SK-N-SH treated with all-trans-retinoic acid at 6 μM for 48 hours (cell line): ENCODE data around the gene TRIM47.
"Not testable (repeated sequence)": the region's sequence is repeated elsewhere in the genome, so short reads cannot be mapped to it uniquely, and the experiment has no call there.

Experiments used
- ISL1 ChIP-seq: fragments of 250-450 bp; sonication (Bioruptor Pico); IDR thresholded peaks from 2 replicates; pipeline ENCODE4 v2.1.2; 2022; ENCODE audit warnings: mild to moderate bottlenecking, moderate library complexity
- OSR1 ChIP-seq: fragments of 250-450 bp; sonication (Bioruptor Pico); IDR thresholded peaks from 2 replicates; pipeline ENCODE4 v1.8.0; 2022; ENCODE audit warnings: moderate library complexity, mild to moderate bottlenecking, inconsistent platforms
- SNAI2 ChIP-seq: fragments of 250-450 bp; sonication (Bioruptor Pico); IDR thresholded peaks from 2 replicates; pipeline ENCODE4 v1.5.0; 2020; ENCODE audit warnings: mild to moderate bottlenecking, moderate library complexity
- TCF4 ChIP-seq: fragments of 250-450 bp; sonication (Bioruptor Pico); IDR thresholded peaks from 2 replicates; pipeline ENCODE4 v1.8.0; 2021; ENCODE audit warnings: mild to moderate bottlenecking, moderate library complexity, borderline replicate concordance
- ZFP3 ChIP-seq: fragments of 250-450 bp; sonication (Bioruptor Pico); IDR thresholded peaks from 2 replicates; pipeline ENCODE4 v1.5.0; 2020; ENCODE audit warnings: mild to moderate bottlenecking, moderate library complexity
- ZNF70 ChIP-seq: fragments of 450-650 bp; formaldehyde crosslinking; IDR thresholded peaks from 2 replicates; pipeline ENCODE4 v1.5.0; 2020; ENCODE audit warnings: mild to moderate bottlenecking, moderate library complexity
- TF ChIP-seq, protein P1 (sequence below): fragments of 250-450 bp; sonication (Bioruptor Pico); IDR thresholded peaks from 2 replicates; pipeline ENCODE4 v1.5.0; 2020; ENCODE audit warnings: mild to moderate bottlenecking, moderate library complexity
- TF ChIP-seq, protein P2 (sequence below): fragments of 250-450 bp; sonication (Bioruptor Pico); IDR thresholded peaks from 2 replicates; pipeline ENCODE4 v1.8.0; 2020; ENCODE audit warnings: mild to moderate bottlenecking, moderate library complexity, borderline replicate concordance
- TF ChIP-seq, protein P3 (sequence below): fragments of 250-450 bp; sonication (Bioruptor Pico); IDR thresholded peaks from 2 replicates; pipeline ENCODE4 v1.5.1; 2021; ENCODE audit warnings: mild to moderate bottlenecking, moderate library complexity

DNA sequence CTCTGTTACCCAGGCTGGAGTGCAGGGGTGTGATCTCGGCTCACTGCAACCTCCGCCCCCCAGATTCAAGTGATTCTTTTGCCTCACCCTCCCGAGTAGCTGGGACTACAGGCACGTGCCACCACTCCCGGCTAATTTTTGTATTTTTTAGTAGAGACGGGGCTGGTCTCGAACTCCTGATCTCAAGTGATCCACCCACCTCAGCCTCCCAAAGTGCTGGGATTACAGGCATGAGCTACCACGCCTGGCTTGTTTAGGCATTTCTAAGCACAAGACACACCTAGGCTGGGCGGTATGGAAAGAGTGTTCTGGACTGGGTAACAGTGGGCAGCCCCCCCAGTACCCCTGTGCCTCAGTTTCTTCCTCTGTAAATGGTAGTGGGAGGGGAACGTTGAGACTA is 8.2 kb downstream of the TRIM47 start:
- TF ChIP-seq SNAI2; OSR1 (CRISPR knock-in tag); ZFP3 (CRISPR knock-in tag); TCF4 (CRISPR knock-in tag); ISL1 (CRISPR knock-in tag); ZNF70 (CRISPR knock-in tag): not testable (repeated sequence)
- TF ChIP-seq, protein P1, sequence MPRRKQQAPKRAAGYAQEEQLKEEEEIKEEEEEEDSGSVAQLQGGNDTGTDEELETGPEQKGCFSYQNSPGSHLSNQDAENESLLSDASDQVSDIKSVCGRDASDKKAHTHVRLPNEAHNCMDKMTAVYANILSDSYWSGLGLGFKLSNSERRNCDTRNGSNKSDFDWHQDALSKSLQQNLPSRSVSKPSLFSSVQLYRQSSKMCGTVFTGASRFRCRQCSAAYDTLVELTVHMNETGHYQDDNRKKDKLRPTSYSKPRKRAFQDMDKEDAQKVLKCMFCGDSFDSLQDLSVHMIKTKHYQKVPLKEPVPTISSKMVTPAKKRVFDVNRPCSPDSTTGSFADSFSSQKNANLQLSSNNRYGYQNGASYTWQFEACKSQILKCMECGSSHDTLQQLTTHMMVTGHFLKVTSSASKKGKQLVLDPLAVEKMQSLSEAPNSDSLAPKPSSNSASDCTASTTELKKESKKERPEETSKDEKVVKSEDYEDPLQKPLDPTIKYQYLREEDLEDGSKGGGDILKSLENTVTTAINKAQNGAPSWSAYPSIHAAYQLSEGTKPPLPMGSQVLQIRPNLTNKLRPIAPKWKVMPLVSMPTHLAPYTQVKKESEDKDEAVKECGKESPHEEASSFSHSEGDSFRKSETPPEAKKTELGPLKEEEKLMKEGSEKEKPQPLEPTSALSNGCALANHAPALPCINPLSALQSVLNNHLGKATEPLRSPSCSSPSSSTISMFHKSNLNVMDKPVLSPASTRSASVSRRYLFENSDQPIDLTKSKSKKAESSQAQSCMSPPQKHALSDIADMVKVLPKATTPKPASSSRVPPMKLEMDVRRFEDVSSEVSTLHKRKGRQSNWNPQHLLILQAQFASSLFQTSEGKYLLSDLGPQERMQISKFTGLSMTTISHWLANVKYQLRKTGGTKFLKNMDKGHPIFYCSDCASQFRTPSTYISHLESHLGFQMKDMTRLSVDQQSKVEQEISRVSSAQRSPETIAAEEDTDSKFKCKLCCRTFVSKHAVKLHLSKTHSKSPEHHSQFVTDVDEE (CRISPR knock-in tag), result not testable (repeated sequence)
- TF ChIP-seq, protein P2, sequence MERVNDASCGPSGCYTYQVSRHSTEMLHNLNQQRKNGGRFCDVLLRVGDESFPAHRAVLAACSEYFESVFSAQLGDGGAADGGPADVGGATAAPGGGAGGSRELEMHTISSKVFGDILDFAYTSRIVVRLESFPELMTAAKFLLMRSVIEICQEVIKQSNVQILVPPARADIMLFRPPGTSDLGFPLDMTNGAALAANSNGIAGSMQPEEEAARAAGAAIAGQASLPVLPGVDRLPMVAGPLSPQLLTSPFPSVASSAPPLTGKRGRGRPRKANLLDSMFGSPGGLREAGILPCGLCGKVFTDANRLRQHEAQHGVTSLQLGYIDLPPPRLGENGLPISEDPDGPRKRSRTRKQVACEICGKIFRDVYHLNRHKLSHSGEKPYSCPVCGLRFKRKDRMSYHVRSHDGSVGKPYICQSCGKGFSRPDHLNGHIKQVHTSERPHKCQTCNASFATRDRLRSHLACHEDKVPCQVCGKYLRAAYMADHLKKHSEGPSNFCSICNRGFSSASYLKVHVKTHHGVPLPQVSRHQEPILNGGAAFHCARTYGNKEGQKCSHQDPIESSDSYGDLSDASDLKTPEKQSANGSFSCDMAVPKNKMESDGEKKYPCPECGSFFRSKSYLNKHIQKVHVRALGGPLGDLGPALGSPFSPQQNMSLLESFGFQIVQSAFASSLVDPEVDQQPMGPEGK (CRISPR knock-in tag), result not testable (repeated sequence)
- TF ChIP-seq, protein P3, sequence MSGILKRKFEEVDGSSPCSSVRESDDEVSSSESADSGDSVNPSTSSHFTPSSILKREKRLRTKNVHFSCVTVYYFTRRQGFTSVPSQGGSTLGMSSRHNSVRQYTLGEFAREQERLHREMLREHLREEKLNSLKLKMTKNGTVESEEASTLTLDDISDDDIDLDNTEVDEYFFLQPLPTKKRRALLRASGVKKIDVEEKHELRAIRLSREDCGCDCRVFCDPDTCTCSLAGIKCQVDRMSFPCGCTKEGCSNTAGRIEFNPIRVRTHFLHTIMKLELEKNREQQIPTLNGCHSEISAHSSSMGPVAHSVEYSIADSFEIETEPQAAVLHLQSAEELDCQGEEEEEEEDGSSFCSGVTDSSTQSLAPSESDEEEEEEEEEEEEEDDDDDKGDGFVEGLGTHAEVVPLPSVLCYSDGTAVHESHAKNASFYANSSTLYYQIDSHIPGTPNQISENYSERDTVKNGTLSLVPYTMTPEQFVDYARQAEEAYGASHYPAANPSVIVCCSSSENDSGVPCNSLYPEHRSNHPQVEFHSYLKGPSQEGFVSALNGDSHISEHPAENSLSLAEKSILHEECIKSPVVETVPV (CRISPR knock-in tag), result not testable (repeated sequence)
